IMR-90 (cell line): ENCODE measurements around the gene ATP6V0A4. TPM values are rescaled to one million over a fixed set of nuclear protein-coding genes. Genes with fewer than 3 reads are reported as not detected.
A peak's percentile ranks its signal among the peaks of the same experiment; 100 is the strongest.

Experiments
- ATAC-seq: fragments of 200-7000 bp; cut with Tn5 transposase; 2 replicates; pipeline ENCODE4 v1.9.1; 2020; ENCODE audit warnings: low read depth, mild to moderate bottlenecking, moderate library complexity
- BruUV-seq: library from RNA; stranded (reverse); fragments of 400-500 nt; replicated peaks from 2 replicates; lab custom pipeline; 2021; lab: Mats Ljungman, UMichigan
- CTCF ChIA-PET: fragments of 300-600 bp; formaldehyde crosslinking; extraction: SDS; loops from one replicate; lab custom pipeline; 2021; ENCODE audit warnings: antibody characterized with exemption; lab: Yijun Ruan, JAX
- POLR2A ChIA-PET: fragments of 300-600 bp; sonication (Branson Sonifier 250); formaldehyde crosslinking; loops from one replicate; lab custom pipeline; 2022; ENCODE audit warnings: antibody characterized with exemption; ENCODE audit not compliant: unreplicated experiment; lab: Charles Lee
- DNase-seq: peaks from one replicate; pipeline ENCODE4 v3.0.0; 2013
- H2AFZ ChIP-seq: replicated peaks from 2 replicates; pipeline ENCODE3; 2013; ENCODE audit warnings: low read length, mild to moderate bottlenecking; ENCODE audit not compliant: poor library complexity
- H2AK5ac ChIP-seq: 2 replicates; pipeline ENCODE4 v1.6.1; 2013; ENCODE audit warnings: low read depth, low read length, inconsistent platforms
- H2AK9ac ChIP-seq: replicated peaks from 2 replicates; pipeline ENCODE3; 2013; ENCODE audit warnings: mild to moderate bottlenecking, low read depth, low read length, moderate library complexity; ENCODE audit not compliant: poor library complexity
- H2BK120ac ChIP-seq: 2 replicates; pipeline ENCODE4 v1.6.1; 2013; ENCODE audit warnings: low read depth, low read length, inconsistent platforms
- H2BK15ac ChIP-seq: 3 replicates; pipeline ENCODE4 v1.6.1; 2013; ENCODE audit warnings: low read depth, low read length, inconsistent platforms
- H2BK20ac ChIP-seq: 2 replicates; pipeline ENCODE4 v1.6.1; 2013; ENCODE audit warnings: low read depth, mild to moderate bottlenecking, inconsistent platforms, low read length, moderate library complexity
- H2BK5ac ChIP-seq: 2 replicates; pipeline ENCODE4 v1.6.1; 2013; ENCODE audit warnings: mild to moderate bottlenecking, low read depth, low read length, inconsistent platforms; ENCODE audit not compliant: poor library complexity, severe bottlenecking
- H3K14ac ChIP-seq: replicated peaks from 2 replicates; pipeline ENCODE4 v1.6.1; 2013; ENCODE audit warnings: low read depth, low read length, inconsistent platforms
- H3K18ac ChIP-seq: 2 replicates; pipeline ENCODE4 v1.6.1; 2013; ENCODE audit warnings: low read depth, low read length, control low read depth
- H3K23ac ChIP-seq: 2 replicates; pipeline ENCODE4 v1.6.1; 2013; ENCODE audit warnings: low read depth, low read length, inconsistent platforms
- H3K27ac ChIP-seq: 2 replicates; pipeline ENCODE4 v1.5.1; 2013; ENCODE audit warnings: mild to moderate bottlenecking, control low read depth, low read length; ENCODE audit not compliant: insufficient read depth
- H3K27me3 ChIP-seq: 2 replicates; pipeline ENCODE4 v1.6.1; 2013; ENCODE audit warnings: low read length; ENCODE audit not compliant: control insufficient read depth, insufficient read depth
- H3K36me3 ChIP-seq: 2 replicates; pipeline ENCODE4 v1.6.1; 2013; ENCODE audit warnings: low read length, mixed read lengths; ENCODE audit not compliant: control insufficient read depth, insufficient read depth
- H3K4ac ChIP-seq: 2 replicates; pipeline ENCODE4 v1.6.1; 2013; ENCODE audit warnings: low read depth, low read length, inconsistent platforms
- H3K4me1 ChIP-seq: 2 replicates; pipeline ENCODE4 v1.6.1; 2013; ENCODE audit warnings: low read length, mixed read lengths; ENCODE audit not compliant: control insufficient read depth, insufficient read depth
- H3K4me2 ChIP-seq: 2 replicates; pipeline ENCODE4 v1.6.1; 2013; ENCODE audit warnings: low read depth, mild to moderate bottlenecking, control low read depth, low read length, moderate library complexity
- H3K4me3 ChIP-seq: 2 replicates; pipeline ENCODE4 v1.5.1; 2013; ENCODE audit warnings: low read depth, mild to moderate bottlenecking, control low read depth, low read length, moderate library complexity; ENCODE audit not compliant: insufficient read depth
- H3K56ac ChIP-seq: 2 replicates; pipeline ENCODE4 v1.6.1; 2013; ENCODE audit warnings: low read length, inconsistent platforms; ENCODE audit not compliant: insufficient read depth; ENCODE audit errors: extremely low read depth
- H3K79me1 ChIP-seq, 2 experiments: 2 replicates each; pipeline ENCODE4 v1.6.1; 2013; ENCODE audit warnings: low read length in 2 of 2, inconsistent platforms in 1 of 2, low read depth in 1 of 2
- H3K9ac ChIP-seq: 2 replicates; pipeline ENCODE4 v1.6.1; 2013; ENCODE audit warnings: low read depth, low read length, control low read depth
- H3K9me1 ChIP-seq: 2 replicates; pipeline ENCODE4 v1.6.1; 2013; ENCODE audit warnings: low read length, inconsistent platforms; ENCODE audit not compliant: insufficient read depth
- H3K9me3 ChIP-seq: 2 replicates; pipeline ENCODE4 v1.6.1; 2013; ENCODE audit warnings: low read length; ENCODE audit not compliant: control insufficient read depth, insufficient read depth
- H4K20me1 ChIP-seq: 2 replicates; pipeline ENCODE4 v1.6.1; 2013; ENCODE audit warnings: low read length, inconsistent platforms; ENCODE audit not compliant: insufficient read depth
- H4K5ac ChIP-seq: 2 replicates; pipeline ENCODE4 v1.6.1; 2013; ENCODE audit warnings: mild to moderate bottlenecking, low read depth, low read length, control low read depth
- H4K8ac ChIP-seq, 2 experiments: 2 replicates each; pipeline ENCODE4 v1.6.1; 2013; ENCODE audit warnings: low read depth in 2 of 2, low read length in 2 of 2, control low read depth in 1 of 2, inconsistent platforms in 1 of 2
- H4K91ac ChIP-seq: 2 replicates; pipeline ENCODE4 v1.6.1; 2013; ENCODE audit warnings: low read depth, low read length, inconsistent platforms; ENCODE audit not compliant: insufficient read depth
- CHD1 ChIP-seq: IDR thresholded peaks from 2 replicates; pipeline ENCODE4 v1.6.1; 2012; ENCODE audit warnings: low read depth, low read length, improper control_type of control experiment
- CTCF ChIP-seq: conservative IDR thresholded peaks from 2 replicates; pipeline ENCODE4 v1.5.1; 2012; ENCODE audit warnings: mild to moderate bottlenecking, low read depth, low read length, improper control_type of control experiment
- FOS ChIP-seq: fragments of 150-350 bp; IDR thresholded peaks from 2 replicates; pipeline ENCODE4 v1.6.1; 2016; ENCODE audit warnings: low read depth, low read length
- MAFK ChIP-seq: IDR thresholded peaks from 2 replicates; pipeline ENCODE4 v1.6.1; 2012; ENCODE audit warnings: low read depth, low read length, improper control_type of control experiment
- MAZ ChIP-seq: IDR thresholded peaks from 2 replicates; pipeline ENCODE4 v1.6.1; 2012; ENCODE audit warnings: low read depth, mild to moderate bottlenecking, low read length, improper control_type of control experiment, moderate library complexity, borderline replicate concordance
- MXI1 ChIP-seq: IDR thresholded peaks from 2 replicates; pipeline ENCODE4 v1.6.1; 2012; ENCODE audit warnings: low read depth, mild to moderate bottlenecking, low read length, moderate library complexity, borderline replicate concordance
- NFE2L2 ChIP-seq: fragments of 150-350 bp; IDR thresholded peaks from 2 replicates; pipeline ENCODE4 v1.6.1; 2016; ENCODE audit warnings: low read depth, mild to moderate bottlenecking, low read length
- WGBS, 2 experiments: methylation state at CpG; one replicate each; pipeline versions ENCODE4 v1.1.5 to v1.1.7; 2013; ENCODE audit warnings: missing lambda C conversion rate in 2 of 2; ENCODE audit not compliant: insufficient read length in 1 of 2; ENCODE audit errors: extremely low coverage in 2 of 2; 5-methylcytosine and 5-hydroxymethylcytosine counted together
- dilution Hi-C: fragments of 300-500 bp; cut with HindIII; formaldehyde crosslinking; loops from one replicate; pipeline ENCODE4 v1.14.3; 2018; ENCODE audit warnings: low sequenced_read_pairs; ENCODE audit not compliant: unreplicated experiment
- in situ Hi-C: fragments of 300-500 bp; cut with MboI; formaldehyde crosslinking; loops from 3 replicates; pipeline ENCODE4 v1.14.3; 2019; ENCODE audit warnings: low sequenced_read_pairs, inconsistent platforms, mixed read lengths
- intact Hi-C: fragments of 100-400 bp; cut with micrococcal nuclease; formaldehyde crosslinking; loops from 2 replicates; pipeline ENCODE4 v1.10.0; 2022
- polyA plus RNA-seq, 3 experiments: library from polyadenylated mRNA; depleted of rRNA; stranded (reverse); fragments of >200 nt; gene quantifications; 2 replicates each; pipeline ENCODE4 v1.2.3, GENCODE V29; 2012; ENCODE audit warnings: low replicate concordance in 1 of 3
- total RNA-seq: library from RNA; depleted of rRNA; stranded (reverse); fragments of >200 nt; gene quantifications from 2 replicates; pipeline ENCODE4 v1.2.3, GENCODE V29; 2012

Gene ATP6V0A4
- total and polyA plus RNA-seq, 2 of the 4 experiments (the other 2 are of a cell fraction), result 0.05 to 0.18 TPM

- POLR2A ChIA-PET, result no interaction called here
- H3K27ac ChIP-seq, result no peak overlapping the region
- no peak overlapping the region for H3K56ac ChIP-seq
- no peak overlapping the region for H3K23ac ChIP-seq
- no peak overlapping the region for H2BK15ac ChIP-seq
- BruUV-seq, result no TSS peak
- no peak overlapping the region for H3K18ac ChIP-seq
- peak; percentile 17 for ATAC-seq
- in situ Hi-C loops (no loop called here), dilution Hi-C loops (no loop called here), intact Hi-C loops (no loop called here)
- H3K9ac ChIP-seq, result no peak overlapping the region
- H3K14ac ChIP-seq, result no peak overlapping the region
- no peak overlapping the region for H4K8ac ChIP-seq
- TF ChIP-seq CHD1 (no peak), MXI1 (no peak), MAZ (no peak), CTCF (no peak), FOS (no peak), MAFK (no peak), NFE2L2 (no peak)
- H3K4me1 ChIP-seq, result no peaks in the 10 kb centered on the region
- H2AFZ ChIP-seq, result peak overlapping the region; percentile 79
- H3K79me1 ChIP-seq, result no peaks in the 10 kb centered on the region
- H2BK5ac ChIP-seq, result no peak overlapping the region
- peak; percentile 11 for DNase-seq
- H3K4ac ChIP-seq, result no peak overlapping the region
- no peak overlapping the region for H3K4me3 ChIP-seq
- 43% methylated on average over 4 of the region's 10 CpGs; no CpG with 5 or more reads in 1 of the 2 experiments for WGBS, 2 experiments
- no peak overlapping the region for H2BK20ac ChIP-seq
- no peak overlapping the region for H4K5ac ChIP-seq
- no peaks in the 10 kb centered on the region for H3K9me3 ChIP-seq
- H3K27me3 ChIP-seq, result no peaks in the 10 kb centered on the region
- H2BK120ac ChIP-seq, result no peak overlapping the region
- H3K9me1 ChIP-seq, result no peaks in the 10 kb centered on the region
- H3K36me3 ChIP-seq, result no peaks in the 10 kb centered on the region
- H4K91ac ChIP-seq, result no peak overlapping the region
- CTCF ChIA-PET, result interaction anchor here (0.6 kb wide), 1 partner anchor 11 kb away, joined by 4 read pairs; no protein-coding TSS in a partner anchor
- no peak overlapping the region for H2AK9ac ChIP-seq
- peak overlapping the region; percentile 36; the same call in 1 of the 2 replicates for H3K4me2 ChIP-seq
- no peak overlapping the region for H2AK5ac ChIP-seq
- no peaks in the 10 kb centered on the region for H4K20me1 ChIP-seq
These were observed 12.2 kb downstream of the ATP6V0A4 start for GRCh38 chr7:138785587-138786437.
